HEK293 (cell line): ENCODE results near the gene OR2V2.

Source experiments
- GFI1B ChIP-seq: fragments of 450-650 bp; formaldehyde crosslinking; IDR thresholded peaks from 2 replicates; pipeline ENCODE4 v1.5.1; 2016; ENCODE audit warnings: missing biosample characterization, missing genetic modification characterization
- KLF16 ChIP-seq: fragments of 450-650 bp; formaldehyde crosslinking; IDR thresholded peaks from 2 replicates; pipeline ENCODE4 v1.5.1; 2017; ENCODE audit warnings: missing biosample characterization, missing genetic modification characterization
- SETDB1 ChIP-seq: IDR thresholded peaks from one replicate; pipeline ENCODE4 v1.6.1; 2017; ENCODE audit warnings: mild to moderate bottlenecking, low read length, moderate library complexity, mixed read lengths; ENCODE audit not compliant: insufficient read length
- SP2 ChIP-seq: fragments of 450-650 bp; formaldehyde crosslinking; IDR thresholded peaks from 2 replicates; pipeline ENCODE4 v1.5.1; 2016; ENCODE audit warnings: missing biosample characterization, missing genetic modification characterization
- ZNF184 ChIP-seq: fragments of 450-650 bp; IDR thresholded peaks from 2 replicates; pipeline ENCODE4 v1.5.1; 2018; ENCODE audit warnings: missing biosample characterization, mild to moderate bottlenecking, missing genetic modification characterization
- ZNF654 ChIP-seq: fragments of 450-650 bp; formaldehyde crosslinking; IDR thresholded peaks from 2 replicates; pipeline ENCODE4 v1.5.1; 2016; ENCODE audit warnings: low read depth, missing biosample characterization, missing genetic modification characterization
- ZNF660 ChIP-seq: fragments of 450-650 bp; IDR thresholded peaks from 2 replicates; pipeline ENCODE4 v1.5.1; 2018; ENCODE audit warnings: missing biosample characterization, mild to moderate bottlenecking, missing genetic modification characterization
- TF ChIP-seq, protein P1 (sequence below): fragments of 450-650 bp; formaldehyde crosslinking; IDR thresholded peaks from 2 replicates; pipeline ENCODE4 v1.5.1; 2016; ENCODE audit warnings: missing biosample characterization, missing genetic modification characterization
- TF ChIP-seq, protein P2 (sequence below): fragments of 450-650 bp; formaldehyde crosslinking; IDR thresholded peaks from 2 replicates; pipeline ENCODE4 v1.5.1; 2017; ENCODE audit warnings: missing biosample characterization, mild to moderate bottlenecking, missing genetic modification characterization, moderate library complexity
- TF ChIP-seq, protein P3 (sequence below): fragments of 450-650 bp; formaldehyde crosslinking; IDR thresholded peaks from 2 replicates; pipeline ENCODE4 v1.5.1; 2016; ENCODE audit warnings: missing biosample characterization, missing genetic modification characterization, low read depth
- TF ChIP-seq, protein P4 (sequence below): fragments of 450-650 bp; formaldehyde crosslinking; conservative IDR thresholded peaks from 2 replicates; pipeline ENCODE4 v1.5.1; 2016; ENCODE audit warnings: low read depth, missing biosample characterization, missing genetic modification characterization
- TF ChIP-seq, protein P5 (sequence below): fragments of 450-650 bp; formaldehyde crosslinking; IDR thresholded peaks from 2 replicates; pipeline ENCODE4 v1.5.1; 2016; ENCODE audit warnings: missing biosample characterization, missing genetic modification characterization

DNA sequence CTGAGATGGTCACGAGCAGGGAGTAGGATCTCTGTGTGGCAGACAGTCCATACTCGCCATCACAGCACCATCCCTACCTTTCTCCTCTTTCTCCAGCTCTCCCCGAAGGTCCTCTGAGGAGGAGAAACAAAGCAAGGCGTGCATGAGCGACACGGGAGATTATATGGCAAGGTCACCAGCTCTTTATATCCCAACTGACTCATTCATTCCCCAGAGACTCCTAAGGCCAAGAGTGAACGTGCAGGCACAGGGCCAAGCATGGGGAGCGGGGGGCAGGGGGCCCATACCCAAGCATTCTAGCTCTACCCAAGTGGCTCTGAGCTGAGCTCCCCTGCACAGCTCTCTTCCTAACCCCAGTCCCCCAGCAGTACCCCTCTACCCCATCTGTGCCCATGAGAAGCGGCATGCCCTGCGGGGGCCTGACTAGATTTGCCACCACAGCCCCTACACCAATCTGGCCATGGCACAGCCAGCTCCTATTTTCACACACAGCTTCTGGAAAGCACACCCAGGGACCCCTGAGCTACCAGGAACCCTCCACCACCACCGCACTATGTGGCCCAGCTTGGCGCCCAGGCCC is 50.8 kb downstream of the OR2V2 start:
- TF ChIP-seq ZNF654 (tag by site-specific recombination) (no peak), SP2 (tag by site-specific recombination) (no peak), KLF16 (tag by site-specific recombination) (no peak), SETDB1 (no peak), GFI1B (no peak), ZNF184 (tag by site-specific recombination) (no peak), ZNF660 (no peak)
- TF ChIP-seq, protein P1, sequence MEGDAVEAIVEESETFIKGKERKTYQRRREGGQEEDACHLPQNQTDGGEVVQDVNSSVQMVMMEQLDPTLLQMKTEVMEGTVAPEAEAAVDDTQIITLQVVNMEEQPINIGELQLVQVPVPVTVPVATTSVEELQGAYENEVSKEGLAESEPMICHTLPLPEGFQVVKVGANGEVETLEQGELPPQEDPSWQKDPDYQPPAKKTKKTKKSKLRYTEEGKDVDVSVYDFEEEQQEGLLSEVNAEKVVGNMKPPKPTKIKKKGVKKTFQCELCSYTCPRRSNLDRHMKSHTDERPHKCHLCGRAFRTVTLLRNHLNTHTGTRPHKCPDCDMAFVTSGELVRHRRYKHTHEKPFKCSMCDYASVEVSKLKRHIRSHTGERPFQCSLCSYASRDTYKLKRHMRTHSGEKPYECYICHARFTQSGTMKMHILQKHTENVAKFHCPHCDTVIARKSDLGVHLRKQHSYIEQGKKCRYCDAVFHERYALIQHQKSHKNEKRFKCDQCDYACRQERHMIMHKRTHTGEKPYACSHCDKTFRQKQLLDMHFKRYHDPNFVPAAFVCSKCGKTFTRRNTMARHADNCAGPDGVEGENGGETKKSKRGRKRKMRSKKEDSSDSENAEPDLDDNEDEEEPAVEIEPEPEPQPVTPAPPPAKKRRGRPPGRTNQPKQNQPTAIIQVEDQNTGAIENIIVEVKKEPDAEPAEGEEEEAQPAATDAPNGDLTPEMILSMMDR (tag by site-specific recombination), result no peak
- TF ChIP-seq, protein P2, sequence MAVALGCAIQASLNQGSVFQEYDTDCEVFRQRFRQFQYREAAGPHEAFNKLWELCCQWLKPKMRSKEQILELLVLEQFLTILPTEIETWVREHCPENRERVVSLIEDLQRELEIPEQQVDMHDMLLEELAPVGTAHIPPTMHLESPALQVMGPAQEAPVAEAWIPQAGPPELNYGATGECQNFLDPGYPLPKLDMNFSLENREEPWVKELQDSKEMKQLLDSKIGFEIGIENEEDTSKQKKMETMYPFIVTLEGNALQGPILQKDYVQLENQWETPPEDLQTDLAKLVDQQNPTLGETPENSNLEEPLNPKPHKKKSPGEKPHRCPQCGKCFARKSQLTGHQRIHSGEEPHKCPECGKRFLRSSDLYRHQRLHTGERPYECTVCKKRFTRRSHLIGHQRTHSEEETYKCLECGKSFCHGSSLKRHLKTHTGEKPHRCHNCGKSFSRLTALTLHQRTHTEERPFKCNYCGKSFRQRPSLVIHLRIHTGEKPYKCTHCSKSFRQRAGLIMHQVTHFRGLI, result no peak
- TF ChIP-seq, protein P3, sequence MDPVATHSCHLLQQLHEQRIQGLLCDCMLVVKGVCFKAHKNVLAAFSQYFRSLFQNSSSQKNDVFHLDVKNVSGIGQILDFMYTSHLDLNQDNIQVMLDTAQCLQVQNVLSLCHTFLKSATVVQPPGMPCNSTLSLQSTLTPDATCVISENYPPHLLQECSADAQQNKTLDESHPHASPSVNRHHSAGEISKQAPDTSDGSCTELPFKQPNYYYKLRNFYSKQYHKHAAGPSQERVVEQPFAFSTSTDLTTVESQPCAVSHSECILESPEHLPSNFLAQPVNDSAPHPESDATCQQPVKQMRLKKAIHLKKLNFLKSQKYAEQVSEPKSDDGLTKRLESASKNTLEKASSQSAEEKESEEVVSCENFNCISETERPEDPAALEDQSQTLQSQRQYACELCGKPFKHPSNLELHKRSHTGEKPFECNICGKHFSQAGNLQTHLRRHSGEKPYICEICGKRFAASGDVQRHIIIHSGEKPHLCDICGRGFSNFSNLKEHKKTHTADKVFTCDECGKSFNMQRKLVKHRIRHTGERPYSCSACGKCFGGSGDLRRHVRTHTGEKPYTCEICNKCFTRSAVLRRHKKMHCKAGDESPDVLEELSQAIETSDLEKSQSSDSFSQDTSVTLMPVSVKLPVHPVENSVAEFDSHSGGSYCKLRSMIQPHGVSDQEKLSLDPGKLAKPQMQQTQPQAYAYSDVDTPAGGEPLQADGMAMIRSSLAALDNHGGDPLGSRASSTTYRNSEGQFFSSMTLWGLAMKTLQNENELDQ (tag by site-specific recombination), result no peak
- TF ChIP-seq, protein P4, sequence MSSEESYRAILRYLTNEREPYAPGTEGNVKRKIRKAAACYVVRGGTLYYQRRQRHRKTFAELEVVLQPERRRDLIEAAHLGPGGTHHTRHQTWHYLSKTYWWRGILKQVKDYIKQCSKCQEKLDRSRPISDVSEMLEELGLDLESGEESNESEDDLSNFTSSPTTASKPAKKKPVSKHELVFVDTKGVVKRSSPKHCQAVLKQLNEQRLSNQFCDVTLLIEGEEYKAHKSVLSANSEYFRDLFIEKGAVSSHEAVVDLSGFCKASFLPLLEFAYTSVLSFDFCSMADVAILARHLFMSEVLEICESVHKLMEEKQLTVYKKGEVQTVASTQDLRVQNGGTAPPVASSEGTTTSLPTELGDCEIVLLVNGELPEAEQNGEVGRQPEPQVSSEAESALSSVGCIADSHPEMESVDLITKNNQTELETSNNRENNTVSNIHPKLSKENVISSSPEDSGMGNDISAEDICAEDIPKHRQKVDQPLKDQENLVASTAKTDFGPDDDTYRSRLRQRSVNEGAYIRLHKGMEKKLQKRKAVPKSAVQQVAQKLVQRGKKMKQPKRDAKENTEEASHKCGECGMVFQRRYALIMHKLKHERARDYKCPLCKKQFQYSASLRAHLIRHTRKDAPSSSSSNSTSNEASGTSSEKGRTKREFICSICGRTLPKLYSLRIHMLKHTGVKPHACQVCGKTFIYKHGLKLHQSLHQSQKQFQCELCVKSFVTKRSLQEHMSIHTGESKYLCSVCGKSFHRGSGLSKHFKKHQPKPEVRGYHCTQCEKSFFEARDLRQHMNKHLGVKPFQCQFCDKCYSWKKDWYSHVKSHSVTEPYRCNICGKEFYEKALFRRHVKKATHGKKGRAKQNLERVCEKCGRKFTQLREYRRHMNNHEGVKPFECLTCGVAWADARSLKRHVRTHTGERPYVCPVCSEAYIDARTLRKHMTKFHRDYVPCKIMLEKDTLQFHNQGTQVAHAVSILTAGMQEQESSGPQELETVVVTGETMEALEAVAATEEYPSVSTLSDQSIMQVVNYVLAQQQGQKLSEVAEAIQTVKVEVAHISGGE (tag by site-specific recombination), result no peak
- TF ChIP-seq, protein P5, sequence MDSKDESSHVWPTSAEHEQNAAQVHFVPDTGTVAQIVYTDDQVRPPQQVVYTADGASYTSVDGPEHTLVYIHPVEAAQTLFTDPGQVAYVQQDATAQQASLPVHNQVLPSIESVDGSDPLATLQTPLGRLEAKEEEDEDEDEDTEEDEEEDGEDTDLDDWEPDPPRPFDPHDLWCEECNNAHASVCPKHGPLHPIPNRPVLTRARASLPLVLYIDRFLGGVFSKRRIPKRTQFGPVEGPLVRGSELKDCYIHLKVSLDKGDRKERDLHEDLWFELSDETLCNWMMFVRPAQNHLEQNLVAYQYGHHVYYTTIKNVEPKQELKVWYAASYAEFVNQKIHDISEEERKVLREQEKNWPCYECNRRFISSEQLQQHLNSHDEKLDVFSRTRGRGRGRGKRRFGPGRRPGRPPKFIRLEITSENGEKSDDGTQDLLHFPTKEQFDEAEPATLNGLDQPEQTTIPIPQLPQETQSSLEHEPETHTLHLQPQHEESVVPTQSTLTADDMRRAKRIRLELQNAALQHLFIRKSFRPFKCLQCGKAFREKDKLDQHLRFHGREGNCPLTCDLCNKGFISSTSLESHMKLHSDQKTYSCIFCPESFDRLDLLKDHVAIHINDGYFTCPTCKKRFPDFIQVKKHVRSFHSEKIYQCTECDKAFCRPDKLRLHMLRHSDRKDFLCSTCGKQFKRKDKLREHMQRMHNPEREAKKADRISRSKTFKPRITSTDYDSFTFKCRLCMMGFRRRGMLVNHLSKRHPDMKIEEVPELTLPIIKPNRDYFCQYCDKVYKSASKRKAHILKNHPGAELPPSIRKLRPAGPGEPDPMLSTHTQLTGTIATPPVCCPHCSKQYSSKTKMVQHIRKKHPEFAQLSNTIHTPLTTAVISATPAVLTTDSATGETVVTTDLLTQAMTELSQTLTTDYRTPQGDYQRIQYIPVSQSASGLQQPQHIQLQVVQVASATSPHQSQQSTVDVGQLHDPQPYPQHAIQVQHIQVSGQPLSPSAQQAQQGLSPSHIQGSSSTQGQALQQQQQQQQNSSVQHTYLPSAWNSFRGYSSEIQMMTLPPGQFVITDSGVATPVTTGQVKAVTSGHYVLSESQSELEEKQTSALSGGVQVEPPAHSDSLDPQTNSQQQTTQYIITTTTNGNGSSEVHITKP (tag by site-specific recombination), result no peak
